Gastrocnemius medialis (tissue), 4 donors: ENCODE results near the gene SEH1L. TPM values are rescaled to one million over a fixed set of nuclear protein-coding genes. Genes with fewer than 3 reads are reported as not detected.
"Not testable (repeated sequence)": the region's sequence is repeated elsewhere in the genome, so short reads cannot be mapped to it uniquely, and the experiment has no call there.

Experiments
- ATAC-seq, 2 donors: fragments of 150-250 bp; one replicate each; pipeline ENCODE4 v1.9.1; 2016
- DNase-seq, 2 donors: peaks; one replicate each; pipeline ENCODE4 v3.0.0-alpha.2; 2019
- H3K27ac ChIP-seq, 4 donors: fragments of 200-600 bp; sonication (generic); 1 replicate in 1 of 4; 2 replicates in 3 of 4; pipeline ENCODE4 v1.5.1; 2016 to 2018; ENCODE audit warnings: mild to moderate bottlenecking in 2 of 4, moderate library complexity in 1 of 4
- H3K27me3 ChIP-seq, 3 donors: fragments of 200-600 bp; sonication (generic) in 2 of 3; 1 replicate in 1 of 3; 2 replicates in 2 of 3; pipeline versions ENCODE4 v1.5.1 to v1.6.0; 2016 to 2019; ENCODE audit warnings: mild to moderate bottlenecking in 1 of 3, moderate library complexity in 1 of 3
- H3K36me3 ChIP-seq, 2 donors: fragments of 200-600 bp; sonication (generic) in 1 of 2; one replicate each; pipeline ENCODE4 v1.5.1; 2017 to 2018
- H3K4me1 ChIP-seq, 2 donors: fragments of 200-600 bp; sonication (generic) in 1 of 2; one replicate each; pipeline ENCODE4 v1.5.1; 2016 to 2017; ENCODE audit warnings: mild to moderate bottlenecking in 2 of 2
- H3K4me3 ChIP-seq, 4 donors: fragments of 200-600 bp; sonication (generic) in 3 of 4; 1 replicate in 1 of 4; 2 replicates in 3 of 4; pipeline ENCODE4 v1.5.1; 2016 to 2019; ENCODE audit warnings: mild to moderate bottlenecking in 2 of 4
- H3K9me3 ChIP-seq, 3 donors: fragments of 200-600 bp; sonication (generic) in 2 of 3; 1 replicate in 1 of 3; 2 replicates in 2 of 3; pipeline ENCODE4 v1.5.1; 2016 to 2019
- CTCF ChIP-seq, 5 experiments: fragments of 450-650 bp in 3 of 5; fragments of 200-600 bp in 2 of 5; sonication (generic) in 2 of 5; IDR thresholded peaks in 4 of 5; conservative IDR thresholded peaks in 1 of 5; 1 replicate in 4 of 5; 2 replicates in 1 of 5; pipeline ENCODE4 v1.5.1; 2016 to 2019; ENCODE audit warnings: antibody characterized with exemption in 5 of 5, mild to moderate bottlenecking in 3 of 5, moderate library complexity in 3 of 5
- POLR2A ChIP-seq, 2 donors: fragments of 450-650 bp; IDR thresholded peaks; one replicate each; pipeline ENCODE4 v1.6.1; 2017; ENCODE audit warnings: antibody characterized with exemption in 2 of 2, mild to moderate bottlenecking in 2 of 2, moderate library complexity in 2 of 2
- in situ Hi-C, 4 donors: fragments of 200-750 bp; cut with MboI; loops; one replicate each; pipeline versions ENCODE4 v1.15.0 to v1.8.0; 2017; ENCODE audit warnings: low sequenced_read_pairs in 4 of 4
- intact Hi-C: fragments of 100-400 bp; cut with DNase I; formaldehyde crosslinking; loops from one replicate; pipeline ENCODE4 v1.15.1; 2023; ENCODE audit warnings: low total_unique reads
- total RNA-seq, 4 donors: library from RNA; depleted of rRNA; stranded (reverse); fragments of >200 nt; gene quantifications; one replicate each; pipeline versions ENCODE4 v1.1.0 to v1.2.3, GENCODE V29; 2016

SEH1L gene
- total RNA-seq, 4 donors from 2014 or later: 19.8 to 29.9 (median 28.2) TPM

GRCh38 chr18:12976305-12976704, 28.5 kb downstream of the SEH1L start:
- no peak for DNase-seq
- Histone ChIP-seq H3K4me3 (no peak overlapping the region), H3K9me3 (no peaks in the 10 kb centered on the region), H3K27me3 (no peaks in the 10 kb centered on the region), H3K27ac (no peak overlapping the region), H3K4me1 (no peaks in the 10 kb centered on the region), H3K36me3 (peaks cover 0 to 43% of the 10 kb centered on the region in 2 donors)
- TF ChIP-seq CTCF (IDR thresholded peaks at IDR 0.05 in 4 of 5, conservative IDR thresholded peaks at IDR 0.05 in 1 of 5) (no peak), POLR2A (IDR thresholded peaks at IDR 0.05) (no peak)
- no peak for ATAC-seq
- intact Hi-C loops: no loop called here
- in situ Hi-C loops: no loop called here

DNA sequence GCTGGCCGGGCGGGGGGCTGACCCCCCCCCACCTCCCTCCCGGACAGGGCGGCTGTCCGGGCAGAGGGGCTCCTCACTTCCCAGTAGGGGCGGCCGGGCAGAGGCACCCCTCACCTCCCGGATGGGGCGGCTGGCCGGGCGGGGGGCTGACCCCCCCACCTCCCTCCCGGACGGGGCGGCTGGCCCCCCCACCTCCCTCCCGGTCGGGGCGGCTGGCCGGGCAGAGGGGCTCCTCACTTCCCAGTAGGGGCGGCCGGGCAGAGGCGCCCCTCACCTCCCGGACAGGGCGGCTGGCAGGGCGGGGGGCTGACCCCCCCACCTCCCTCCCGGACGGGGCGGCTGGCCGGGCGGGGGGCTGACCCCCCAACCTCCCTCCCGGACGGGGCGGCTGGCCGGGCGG, 32.3 kb downstream of the SEH1L start:
- H3K4me1 ChIP-seq, H3K9me3 ChIP-seq, H3K4me3 ChIP-seq, ATAC-seq, H3K27ac ChIP-seq, in situ Hi-C loops, DNase-seq, intact Hi-C loops, H3K27me3 ChIP-seq: not testable (repeated sequence)
- peaks cover 0 to 41% of the 10 kb centered on the region in 2 donors for H3K36me3 ChIP-seq

- peak overlapping the region; percentile 45 to 92 (median 72) for H3K27ac ChIP-seq
- peaks cover 33 to 42% of the 10 kb centered on the region in 2 donors for H3K4me1 ChIP-seq
- H3K9me3 ChIP-seq: no peaks in the 10 kb centered on the region
- ATAC-seq (peak; percentile 26 to 42), DNase-seq (peak; percentile 3 to 29)
- TF ChIP-seq CTCF (IDR thresholded peaks at IDR 0.05 in 4 of 5, conservative IDR thresholded peaks at IDR 0.05 in 1 of 5): no peak
- TF ChIP-seq POLR2A (IDR thresholded peaks at IDR 0.05): no peak
- intact Hi-C loops: loop anchor here (2.0 to 5.0 kb wide), 3 partner anchors 233 to 737 kb away; partner anchors contain the start of genes AFG3L2, FAM210A and RNMT
- H3K4me3 ChIP-seq: no peak overlapping the region
- in situ Hi-C loops: no loop called here
- peaks cover 0 to 7% of the 10 kb centered on the region in 2 donors for H3K36me3 ChIP-seq
- no peaks in the 10 kb centered on the region for H3K27me3 ChIP-seq
Measured at GRCh38 chr18:12989397-12990122, 41.7 kb downstream of the SEH1L start.

DNA sequence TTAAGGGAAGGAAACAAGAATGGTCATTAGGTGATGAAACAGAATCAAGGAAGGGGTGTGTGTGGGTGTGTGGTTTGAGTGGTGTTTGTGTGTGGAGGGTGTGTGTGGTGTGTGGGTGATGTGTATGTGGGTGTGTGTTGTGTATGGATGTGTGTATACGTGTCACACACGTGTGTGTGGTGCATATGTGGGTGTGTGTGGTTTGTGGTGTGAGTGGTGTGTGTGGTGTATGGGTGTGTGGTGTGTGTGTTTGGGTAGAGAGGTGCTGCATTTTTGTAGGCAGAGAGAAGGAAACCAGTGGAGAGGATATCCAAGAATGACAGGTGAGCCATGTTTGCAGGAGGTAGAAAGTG, 42.3 kb downstream of the SEH1L start:
- TF ChIP-seq CTCF (IDR thresholded peaks at IDR 0.05 in 4 of 5, conservative IDR thresholded peaks at IDR 0.05 in 1 of 5) (no peak), POLR2A (IDR thresholded peaks at IDR 0.05) (no peak)
- Histone ChIP-seq H3K4me1 (peaks cover 33 to 42% of the 10 kb centered on the region in 2 donors), H3K27ac (peak overlapping the region; percentile 45 to 93 (median 90)), H3K36me3 (peaks cover 0 to 2% of the 10 kb centered on the region in 2 donors), H3K4me3 (peak overlapping the region in 3 of 4 donors; percentile 81 to 92 (median 88)), H3K9me3 (no peaks in the 10 kb centered on the region), H3K27me3 (no peaks in the 10 kb centered on the region)
- intact Hi-C loops (loop anchor here (2.0 to 5.0 kb wide), 3 partner anchors 232 to 737 kb away; partner anchors contain the start of genes AFG3L2, FAM210A and RNMT), in situ Hi-C loops (no loop called here)
- no peak for DNase-seq
- no peak for ATAC-seq

DNA sequence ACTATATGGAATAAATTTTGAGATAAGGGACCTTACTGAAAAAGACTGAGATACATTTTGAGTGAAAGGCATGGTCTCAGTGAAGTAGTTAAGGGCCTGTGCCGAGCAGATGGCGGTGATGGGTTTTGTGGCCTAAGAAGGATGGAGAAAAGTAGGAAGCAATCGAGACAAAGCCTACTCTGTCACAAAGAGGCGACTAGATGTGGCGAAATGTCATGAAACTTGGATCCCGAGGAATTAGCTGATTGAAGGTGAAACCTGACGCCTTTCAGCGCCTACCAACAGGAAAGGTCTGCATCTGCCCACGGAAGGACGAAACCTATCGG, 42.8 kb downstream of the SEH1L start:
- intact Hi-C loops (loop anchor here (2.0 to 5.0 kb wide), 3 partner anchors 232 to 736 kb away; partner anchors contain the start of genes AFG3L2, FAM210A and RNMT), in situ Hi-C loops (no loop called here)
- no peak for DNase-seq
- Histone ChIP-seq H3K36me3 (no peaks in the 10 kb centered on the region), H3K9me3 (no peaks in the 10 kb centered on the region), H3K4me1 (peaks cover 33 to 42% of the 10 kb centered on the region in 2 donors), H3K27me3 (no peaks in the 10 kb centered on the region), H3K4me3 (peak overlapping the region; percentile 81 to 95 (median 90)), H3K27ac (peak overlapping the region; percentile 87 to 93 (median 92))
- ATAC-seq: peak; percentile 3
- TF ChIP-seq CTCF (IDR thresholded peaks at IDR 0.05 in 4 of 5, conservative IDR thresholded peaks at IDR 0.05 in 1 of 5) (no peak), POLR2A (IDR thresholded peaks at IDR 0.05) (no peak)
